OCI-LY3 (cell line): Measurements from ENCODE around the gene SPOCK1.

Source experiments
- CTCF ChIP-seq: fragments of 200-600, 300-600 bp; sonication (generic); IDR thresholded peaks from 2 replicates; pipeline ENCODE4 v1.5.1; 2014; ENCODE audit warnings: antibody characterized with exemption, low read length, low read depth
- EZH2phosphoT487 ChIP-seq: fragments of 200-600 bp; shearing (Covaris generic); IDR thresholded peaks from 2 replicates; pipeline ENCODE4 v1.6.1; 2018; ENCODE audit warnings: antibody characterized with exemption, mixed run types, low read depth

- TF ChIP-seq CTCF (no peak), EZH2phosphoT487 (no peak)
These were observed 273.0 kb downstream of the SPOCK1 start for GRCh38 chr5:137226081-137226480.
